ENCODE measurements around the gene ANKS3.

Gene ANKS3

GRCh38 chr16:4684763-4685162 is 49.3 kb downstream of the ANKS3 start:
- DNase-seq (ENCODE audit: low spot score) = no peak

DNA sequence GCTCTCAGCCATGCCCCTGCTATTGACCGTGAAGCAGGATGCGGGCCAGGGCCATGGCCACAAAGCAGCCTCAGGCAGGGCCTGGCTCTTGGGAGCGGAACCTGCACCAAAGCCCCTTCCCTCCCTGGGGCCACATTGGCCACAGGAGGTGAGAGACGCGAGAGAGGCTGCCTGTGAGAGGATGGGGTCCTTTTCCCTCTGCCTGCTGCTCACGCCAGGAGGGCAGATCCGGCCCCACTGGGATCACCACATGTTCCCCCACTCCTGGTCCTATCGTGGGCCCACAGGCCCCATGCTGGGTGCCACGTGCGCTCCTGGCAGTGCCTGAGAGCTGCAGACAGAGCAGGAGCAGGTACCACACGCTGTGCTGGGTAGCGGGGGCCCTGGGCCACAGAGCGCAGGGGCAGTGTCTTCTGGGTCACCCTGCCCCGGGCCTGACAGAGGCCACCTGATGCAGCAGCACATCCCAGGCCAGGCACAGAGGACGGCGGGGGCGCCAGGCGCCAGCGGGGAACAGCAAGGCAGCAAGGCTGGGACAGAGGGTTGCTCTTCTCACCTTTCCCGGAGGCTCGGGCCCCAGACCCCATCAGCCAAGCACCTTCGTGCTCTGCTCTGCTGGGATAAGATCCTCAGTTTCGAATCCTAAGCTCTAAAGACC is 49.9 kb downstream of the ANKS3 start:
- DNase-seq (ENCODE audit: low spot score) = no peak

GRCh38 chr16:4683255-4684057 is 50.6 kb downstream of the ANKS3 start:
- DNase-seq (ENCODE audit: low spot score) = no peak

GRCh38 chr16:4682616-4683254 is 51.3 kb downstream of the ANKS3 start:
- no peak for DNase-seq (ENCODE audit: low spot score)

GRCh38 chr16:4682084-4682591 is 51.9 kb downstream of the ANKS3 start:
- no peak for DNase-seq (ENCODE audit: low spot score)

DNA sequence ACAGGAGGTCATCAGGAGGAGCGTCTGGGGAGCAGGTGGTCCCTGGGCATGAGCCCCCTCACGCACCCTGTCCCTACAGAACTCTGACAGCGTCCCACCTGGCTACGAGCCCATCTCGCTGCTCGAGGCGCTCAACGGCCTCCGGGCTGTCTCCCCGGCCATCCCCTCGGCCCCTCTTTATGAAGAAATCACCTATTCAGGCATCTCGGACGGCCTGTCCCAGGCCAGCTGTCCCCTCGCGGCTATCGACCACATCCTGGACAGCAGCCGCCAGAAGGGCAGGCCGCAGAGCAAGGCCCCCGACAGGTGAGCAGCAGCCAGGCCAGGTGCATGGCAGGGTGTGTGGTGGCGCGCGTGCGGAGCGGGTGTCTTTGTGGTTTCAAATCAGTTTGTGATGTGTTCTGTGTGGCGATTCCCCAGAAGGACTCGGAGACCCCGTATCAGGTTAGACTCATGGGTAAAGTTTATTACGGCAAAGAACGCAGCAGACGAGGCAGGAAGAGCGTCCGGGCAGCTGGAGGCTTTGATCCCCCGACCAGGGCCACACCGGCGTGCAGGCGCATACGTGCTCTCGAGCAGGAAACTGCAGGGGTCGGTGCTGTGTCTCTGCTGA is 52.5 kb downstream of the ANKS3 start:
- no peak for DNase-seq (ENCODE audit: low spot score)

DNA sequence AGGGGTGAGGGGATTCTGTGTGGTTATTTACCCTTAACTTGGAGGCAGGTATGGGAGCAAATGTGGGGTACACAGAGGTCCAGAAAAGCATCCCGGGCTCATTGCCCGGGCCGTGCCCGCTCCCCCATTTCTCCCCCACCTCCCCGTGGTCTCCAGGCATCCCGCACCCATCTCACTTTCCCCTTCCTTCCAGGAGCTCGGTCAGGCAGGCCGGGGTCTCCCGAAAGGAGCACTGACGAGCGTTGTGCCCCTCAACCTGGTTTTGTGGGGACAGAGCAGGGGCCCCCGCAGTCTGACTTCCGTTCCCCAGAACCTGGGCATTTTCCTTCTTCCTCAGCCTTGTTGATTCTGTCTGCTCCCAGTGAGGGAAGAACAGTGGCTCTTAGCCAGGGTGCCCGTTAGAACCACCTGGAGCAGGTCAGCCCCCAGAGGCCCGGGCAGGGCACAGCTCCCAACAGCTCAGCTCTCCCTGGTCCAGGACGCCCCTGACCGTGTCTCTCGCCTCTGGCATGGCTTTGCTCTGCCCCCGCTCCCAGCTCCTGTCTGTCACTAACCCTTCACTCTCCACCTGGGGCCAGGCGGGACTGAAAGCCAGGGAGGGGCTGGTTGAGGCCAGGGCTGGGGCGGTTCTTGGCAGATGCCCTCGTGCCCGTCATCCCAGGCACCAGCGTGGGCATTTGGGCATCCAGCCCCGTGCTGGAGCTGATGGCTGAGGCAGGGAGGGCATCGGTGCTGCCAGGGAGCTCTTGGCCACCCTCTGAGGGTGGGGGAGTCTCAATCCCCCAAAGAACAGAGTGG is 53.2 kb downstream of the ANKS3 start:
- no peak for DNase-seq (ENCODE audit: low spot score)

GRCh38 chr16:4679850-4680636 is 54.0 kb downstream of the ANKS3 start:
- DNase-seq (ENCODE audit: low spot score) = peak; percentile 66

DNA sequence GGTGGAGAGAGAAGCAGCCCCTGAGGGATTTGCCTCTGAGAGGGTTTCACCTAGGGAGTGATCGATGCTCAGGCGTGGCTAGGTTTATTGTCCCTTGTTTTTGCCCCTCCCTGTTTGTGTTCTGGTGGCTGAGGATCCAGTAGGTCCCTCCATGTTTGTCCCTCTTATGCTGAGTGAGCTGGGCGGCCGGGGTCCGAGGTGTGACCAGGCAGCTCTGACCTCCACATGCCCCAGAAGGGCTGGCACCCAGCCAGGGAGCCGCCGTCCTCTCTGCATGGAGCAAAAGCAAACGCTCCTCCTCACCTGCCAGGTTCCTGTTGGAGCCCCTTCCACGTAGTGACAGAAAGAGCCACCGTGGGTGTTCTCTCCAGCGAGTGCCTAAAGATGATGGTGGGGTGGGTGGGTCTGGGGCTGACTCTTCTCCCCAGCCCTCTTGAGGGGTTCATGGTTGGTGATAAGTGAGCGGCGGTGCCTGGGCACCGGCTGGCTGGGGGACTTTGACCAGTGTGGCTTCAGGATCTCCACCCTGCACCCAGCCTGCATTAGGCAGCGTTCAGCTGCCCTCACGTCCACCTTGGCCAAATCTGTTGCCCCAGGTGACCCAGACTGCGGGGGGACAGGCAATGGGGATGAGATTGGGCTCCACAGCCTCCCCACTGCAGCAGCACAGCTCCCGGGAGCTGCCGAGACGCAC is 54.8 kb downstream of the ANKS3 start:
- DNase-seq (ENCODE audit: low spot score) = no peak

- no peak for DNase-seq (ENCODE audit: low spot score)
These were observed 55.5 kb downstream of the ANKS3 start for GRCh38 chr16:4678596-4678995.

GRCh38 chr16:4677994-4678393 is 56.1 kb downstream of the ANKS3 start:
- no peak for DNase-seq (ENCODE audit: low spot score)

DNA sequence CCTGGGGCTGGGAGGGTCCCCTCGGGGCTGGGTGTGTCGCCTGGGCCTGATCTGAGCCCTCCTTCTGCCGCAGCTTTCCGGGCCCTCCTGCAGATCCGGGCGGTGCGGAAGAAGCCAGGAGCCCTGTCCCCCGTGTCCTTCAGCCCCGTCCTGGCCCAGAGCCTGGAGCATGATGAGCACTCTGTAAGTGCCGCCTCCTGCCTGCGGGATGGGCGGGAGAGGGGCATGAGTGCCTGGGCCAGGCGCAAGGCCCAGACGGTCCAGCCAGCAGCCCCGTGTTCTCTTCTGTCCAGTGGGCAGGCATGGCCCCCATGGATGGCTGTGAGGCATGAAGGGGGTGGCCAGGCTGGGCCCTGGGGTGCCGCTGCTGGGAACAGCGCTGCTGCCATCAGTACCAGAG is 56.7 kb downstream of the ANKS3 start:
- no peak for DNase-seq (ENCODE audit: low spot score)

DNA sequence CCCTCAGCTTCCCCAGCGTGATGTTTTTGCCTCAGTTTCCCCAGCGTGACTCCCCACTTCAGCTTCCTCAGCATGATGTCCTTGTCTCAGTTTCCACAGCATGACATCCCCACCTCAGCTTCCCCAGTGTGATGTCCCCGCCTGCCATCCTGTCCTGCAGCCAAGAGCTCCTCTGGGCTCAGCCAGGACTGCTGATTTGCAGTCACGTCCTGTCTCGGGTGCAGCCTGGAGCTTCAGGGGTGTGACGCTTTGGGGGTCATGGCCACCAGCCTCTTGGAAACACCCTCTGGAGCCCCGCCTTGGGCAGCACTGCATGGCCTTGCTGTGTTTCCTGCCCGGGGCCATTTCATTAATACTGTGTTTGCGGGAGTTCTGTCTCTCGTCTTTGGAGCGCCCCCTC is 57.2 kb downstream of the ANKS3 start:
- DNase-seq (ENCODE audit: low spot score) = no peak

GRCh38 chr16:4675864-4676786 is 57.9 kb downstream of the ANKS3 start:
- no peak for DNase-seq (ENCODE audit: low spot score)

DNA sequence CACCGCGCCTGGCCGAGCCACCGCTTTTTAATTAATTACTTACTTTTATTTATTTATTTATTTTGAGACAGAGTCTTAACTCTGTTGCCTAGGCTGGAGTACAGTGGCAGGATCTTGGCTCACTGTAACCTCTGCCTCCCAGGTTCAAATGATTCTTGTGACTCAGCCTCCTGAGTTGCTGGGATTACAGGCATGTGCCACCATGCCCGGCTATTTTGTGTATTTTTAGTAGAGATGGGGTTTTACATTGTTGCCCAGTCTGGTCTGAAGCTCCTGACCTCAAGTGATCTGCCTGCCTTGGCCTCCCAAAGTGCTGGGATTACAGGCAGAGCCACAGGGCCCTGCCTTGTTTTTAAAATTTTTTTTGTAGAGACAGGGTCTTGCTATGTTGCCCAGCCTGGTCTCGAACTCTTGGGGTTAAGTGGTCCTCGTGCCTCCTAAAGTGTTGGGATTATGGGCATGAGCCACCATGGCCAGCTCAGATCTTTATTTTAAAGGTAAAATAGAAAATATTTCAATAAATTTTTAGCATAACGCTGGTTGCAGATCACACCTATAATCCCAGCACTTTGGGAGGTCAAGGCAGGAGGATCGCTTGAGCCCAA is 59.0 kb downstream of the ANKS3 start:
- DNase-seq (ENCODE audit: low spot score) = no peak

- DNase-seq (ENCODE audit: low spot score) = no peak
These were observed 60.6 kb downstream of the ANKS3 start for GRCh38 chr16:4673387-4674046.

DNA sequence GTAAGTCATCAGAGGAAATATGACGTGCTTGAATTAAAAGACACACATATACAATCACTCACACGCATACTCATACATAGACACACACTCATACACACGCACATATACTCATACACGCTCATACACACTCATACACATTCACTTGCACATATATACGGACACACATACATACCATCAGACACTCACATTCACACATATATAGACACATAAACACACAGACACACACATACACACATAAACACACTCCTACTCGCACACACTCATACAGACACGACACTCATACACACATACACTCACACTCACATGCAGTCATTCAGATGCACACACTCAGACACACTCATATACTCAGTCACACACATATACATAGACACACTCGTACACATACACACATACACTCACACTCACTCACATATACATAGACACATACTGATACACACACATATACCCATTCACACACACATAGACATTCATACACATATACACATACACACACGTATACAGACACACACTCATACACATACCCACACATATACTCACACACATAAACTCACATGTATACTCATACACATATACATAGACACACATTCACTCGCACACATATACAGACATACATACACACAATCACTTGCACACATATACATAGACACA is 65.6 kb downstream of the ANKS3 start:
- DNase-seq (ENCODE audit: low spot score) = no peak
